ENCODE results near the gene TRIM9. TPM values are rescaled to one million over a fixed set of nuclear protein-coding genes. Genes with fewer than 3 reads are reported as not detected.

TRIM9 gene
- total RNA-seq, 1 experiment from 2014 or later: 0.44 TPM

- in situ Hi-C loops (cut with HindIII; ENCODE audit: low pct_unique_long_range_greater_than_20kb, low sequenced_read_pairs): no loop called here
- DNase-seq (ENCODE audit: low read depth, low spot score): no peak
- Histone ChIP-seq H3K27ac (ENCODE audit: low read length) (no peak overlapping the region), H3K4me3 (ENCODE audit: low read depth in 2 of 2, low read length in 2 of 2) (no peak overlapping the region), H3K9me3 (ENCODE audit: control insufficient read depth, insufficient read depth, low read depth, low read length) (no peaks in the 10 kb centered on the region), H3K4me1 (ENCODE audit: control insufficient read depth, insufficient read depth, low read length) (no peaks in the 10 kb centered on the region), H3K36me3 (ENCODE audit: control insufficient read depth, insufficient read depth, low read length) (no peaks in the 10 kb centered on the region), H3K27me3 (ENCODE audit: control insufficient read depth, insufficient read depth, low read length) (no peaks in the 10 kb centered on the region)
- POLR2A ChIA-PET: no interaction called here
- intact Hi-C loops (cut with micrococcal nuclease; ENCODE audit: unreplicated experiment): no loop called here
- ATAC-seq: no peak
- no TSS peak for BruUV-seq (replicated peaks)
- TF ChIP-seq TCF7L2 (IDR thresholded peaks at IDR 0.05; ENCODE audit: low read depth, low read length) (no peak), POLR2AphosphoS5 (IDR thresholded peaks at IDR 0.05; ENCODE audit: low read depth, low read length) (no peak), REST (IDR thresholded peaks at IDR 0.05; ENCODE audit: insufficient read depth in 1 of 2, low read depth in 2 of 2, low read length in 1 of 2) (no peak), CTCF (IDR thresholded peaks at IDR 0.05) (no peak), SIN3A (IDR thresholded peaks at IDR 0.05; ENCODE audit: borderline replicate concordance, insufficient read depth, low read depth, low read length) (no peak)
- CTCF ChIA-PET: no interaction called here
These were observed 28.3 kb downstream of the TRIM9 start for GRCh38 chr14:51066576-51066975.

GRCh38 chr14:51059032-51059431 lies 35.9 kb downstream of the TRIM9 start:
- no peaks in the 10 kb centered on the region for H3K9me3 ChIP-seq (ENCODE audit: control insufficient read depth, insufficient read depth, low read depth, low read length)
- BruUV-seq (replicated peaks): no TSS peak
- ChIA-PET CTCF (no interaction called here), POLR2A (interaction anchor here (0.5 kb wide), 1 partner anchor 18 kb away, joined by 5 read pairs; no protein-coding TSS in a partner anchor)
- H3K36me3 ChIP-seq (ENCODE audit: control insufficient read depth, insufficient read depth, low read length): no peaks in the 10 kb centered on the region
- no peak overlapping the region for H3K4me3 ChIP-seq (ENCODE audit: low read depth in 2 of 2, low read length in 2 of 2)
- no peak for TF ChIP-seq POLR2AphosphoS5 (IDR thresholded peaks at IDR 0.05; ENCODE audit: low read depth, low read length)
- TF ChIP-seq CTCF (IDR thresholded peaks at IDR 0.05): no peak
- TF ChIP-seq SIN3A (IDR thresholded peaks at IDR 0.05; ENCODE audit: borderline replicate concordance, insufficient read depth, low read depth, low read length): no peak
- no peak for TF ChIP-seq TCF7L2 (IDR thresholded peaks at IDR 0.05; ENCODE audit: low read depth, low read length)
- TF ChIP-seq REST (IDR thresholded peaks at IDR 0.05; ENCODE audit: insufficient read depth in 1 of 2, low read depth in 2 of 2, low read length in 1 of 2): no peak
- no peaks in the 10 kb centered on the region for H3K27me3 ChIP-seq (ENCODE audit: control insufficient read depth, insufficient read depth, low read length)
- DNase-seq (ENCODE audit: low read depth, low spot score): no peak
- ATAC-seq: no peak
- no peaks in the 10 kb centered on the region for H3K4me1 ChIP-seq (ENCODE audit: control insufficient read depth, insufficient read depth, low read length)
- in situ Hi-C loops (cut with HindIII; ENCODE audit: low pct_unique_long_range_greater_than_20kb, low sequenced_read_pairs) (no loop called here), intact Hi-C loops (cut with micrococcal nuclease; ENCODE audit: unreplicated experiment) (no loop called here)
- H3K27ac ChIP-seq (ENCODE audit: low read length): no peak overlapping the region

Data from Panc1 (cell line).